Left renal cortex interstitium (tissue), 4 donors: Measurements from ENCODE around the gene FAM181A. TPM values are rescaled to one million over a fixed set of nuclear protein-coding genes. Genes with fewer than 3 reads are reported as not detected.

ENCODE experiments used
- DNase-seq, 4 donors: peaks; one replicate each; pipeline ENCODE4 v3.0.0-alpha.2; 2013; ENCODE audit warnings: low read depth in 4 of 4, low spot score in 2 of 4, missing footprints in 1 of 4
- polyA plus RNA-seq, 4 donors: library from polyadenylated mRNA; unstranded; fragments of 120-200 nt; gene quantifications; one replicate each; pipeline ENCODE4 v1.2.1, GENCODE V29; 2013; ENCODE audit not compliant: insufficient read length in 4 of 4

FAM181A gene
- polyA plus RNA-seq: under 1 TPM in 1 of 4 donors, not detected in 3; 0.09 TPM

DNA sequence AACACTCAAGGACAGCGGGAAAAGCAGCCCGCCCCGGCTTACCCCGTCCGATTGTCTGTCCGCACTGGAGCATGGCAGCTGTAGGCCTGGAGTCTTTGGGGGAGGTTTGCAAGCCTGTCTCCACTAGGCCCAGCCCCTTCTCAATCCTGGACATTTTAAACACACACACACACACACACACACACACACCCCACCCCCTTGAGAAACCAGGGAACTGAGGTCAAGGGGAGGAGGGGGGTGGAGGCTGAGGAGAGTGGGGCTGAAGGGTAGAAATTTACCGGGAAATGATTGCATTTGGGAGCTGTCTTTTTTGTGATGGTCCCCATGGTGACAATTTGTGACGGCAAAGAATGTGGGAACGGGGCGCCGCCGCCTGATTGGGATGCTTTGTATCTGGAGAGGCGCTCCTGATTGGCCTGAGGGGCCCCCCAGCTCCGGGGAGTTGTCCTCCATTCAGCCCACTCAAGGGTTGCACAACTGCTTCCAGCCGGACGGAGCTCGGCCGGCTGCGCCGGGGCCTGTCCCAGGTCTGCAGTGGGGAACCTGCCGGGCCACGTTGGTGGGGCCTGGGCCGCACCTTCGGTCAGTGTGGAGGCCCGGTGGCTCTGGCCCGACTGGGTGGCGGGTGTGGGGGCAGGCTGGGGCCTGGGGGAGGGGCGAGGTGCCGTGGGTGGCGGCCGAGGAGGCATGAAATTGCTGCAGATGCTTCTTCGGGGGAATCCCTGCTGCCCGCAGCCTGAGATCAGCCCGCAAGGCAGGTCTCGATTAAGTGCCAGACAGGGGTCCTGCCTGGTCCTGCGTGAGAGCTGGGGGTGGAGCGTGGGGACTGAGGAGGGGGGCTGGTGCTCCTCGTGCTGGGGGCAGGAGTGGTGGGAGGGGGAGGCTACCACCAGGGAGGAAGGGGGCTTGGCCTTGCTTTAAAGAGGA, at the start of gene FAM181A:
FAM181A (plus strand) TSS at position 472 of the 927 bp plus-strand sequence. CDS start 942 bp downstream, outside the sequence.
- DNase-seq: no peak

DNA sequence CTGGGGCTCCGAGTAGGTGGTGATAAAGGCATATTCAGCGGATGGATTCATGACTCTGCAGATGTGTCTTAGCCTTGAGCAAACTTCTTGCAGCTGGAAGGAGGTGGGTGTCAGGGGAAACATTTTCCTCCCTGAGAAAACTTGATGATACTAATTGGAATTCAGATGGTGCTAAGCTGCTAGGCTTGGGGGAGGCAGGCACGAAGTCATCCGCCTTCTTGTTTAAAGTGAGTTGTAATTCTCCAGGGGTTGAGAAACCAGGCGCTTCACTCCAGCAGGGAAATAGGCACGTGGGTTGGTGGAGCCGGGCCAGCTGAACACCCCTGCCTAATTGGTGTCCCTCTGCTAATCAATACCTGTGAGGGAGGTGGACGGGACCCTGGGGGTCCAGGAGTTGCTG, 48.9 kb upstream of the FAM181A start:
- no peak for DNase-seq

DNA sequence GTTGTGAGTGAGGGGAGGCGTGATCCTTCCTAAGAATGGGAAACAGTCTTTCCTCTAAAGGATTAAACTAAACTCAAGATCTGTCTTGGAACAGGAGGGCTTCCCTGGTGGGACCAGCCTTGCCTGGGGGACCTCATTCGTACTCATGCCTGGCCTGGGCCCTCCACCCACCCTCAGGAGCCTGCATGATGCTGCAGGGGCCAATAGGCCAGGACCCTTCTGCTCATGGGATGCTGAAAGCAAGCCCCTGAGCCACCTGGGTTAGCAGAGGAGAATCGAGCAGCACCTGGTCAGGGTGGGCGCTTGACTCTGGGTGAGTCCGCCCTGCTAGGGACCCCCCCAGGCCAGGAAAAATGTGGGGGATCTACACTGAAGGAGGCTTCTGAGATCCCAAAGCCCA, 48.3 kb upstream of the FAM181A start:
- DNase-seq: no peak

DNA sequence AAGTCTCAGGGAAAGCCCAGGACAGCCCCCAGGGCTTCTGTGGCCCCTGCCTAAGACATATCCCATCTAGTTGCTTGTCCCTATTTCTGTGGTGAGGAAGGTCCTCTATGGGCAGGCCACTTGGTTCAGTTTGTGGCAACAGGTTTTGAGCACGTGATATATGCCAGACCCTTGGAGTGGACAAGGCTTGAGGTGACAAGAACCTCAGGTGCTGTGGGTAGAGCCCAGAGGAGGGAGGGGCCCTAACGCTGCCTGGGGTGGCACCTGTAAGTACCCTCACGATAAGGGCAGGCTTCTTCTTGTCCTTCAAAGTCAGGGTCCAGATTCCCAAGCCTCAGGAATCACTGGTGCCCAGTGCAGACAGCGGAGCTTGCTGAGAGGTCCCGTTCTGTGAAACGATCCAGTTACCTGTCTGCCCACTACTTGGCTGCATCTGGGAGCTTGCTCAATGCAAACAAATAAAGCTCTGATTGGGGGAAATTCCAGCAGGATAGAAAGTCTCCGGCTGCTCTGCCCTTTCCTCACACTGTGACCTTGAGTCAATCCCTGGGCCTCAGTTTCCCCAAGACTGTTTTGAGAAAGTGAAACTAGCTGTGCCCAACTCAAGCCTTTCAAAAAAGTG, 47.7 kb upstream of the FAM181A start:
- DNase-seq: no peak

DNA sequence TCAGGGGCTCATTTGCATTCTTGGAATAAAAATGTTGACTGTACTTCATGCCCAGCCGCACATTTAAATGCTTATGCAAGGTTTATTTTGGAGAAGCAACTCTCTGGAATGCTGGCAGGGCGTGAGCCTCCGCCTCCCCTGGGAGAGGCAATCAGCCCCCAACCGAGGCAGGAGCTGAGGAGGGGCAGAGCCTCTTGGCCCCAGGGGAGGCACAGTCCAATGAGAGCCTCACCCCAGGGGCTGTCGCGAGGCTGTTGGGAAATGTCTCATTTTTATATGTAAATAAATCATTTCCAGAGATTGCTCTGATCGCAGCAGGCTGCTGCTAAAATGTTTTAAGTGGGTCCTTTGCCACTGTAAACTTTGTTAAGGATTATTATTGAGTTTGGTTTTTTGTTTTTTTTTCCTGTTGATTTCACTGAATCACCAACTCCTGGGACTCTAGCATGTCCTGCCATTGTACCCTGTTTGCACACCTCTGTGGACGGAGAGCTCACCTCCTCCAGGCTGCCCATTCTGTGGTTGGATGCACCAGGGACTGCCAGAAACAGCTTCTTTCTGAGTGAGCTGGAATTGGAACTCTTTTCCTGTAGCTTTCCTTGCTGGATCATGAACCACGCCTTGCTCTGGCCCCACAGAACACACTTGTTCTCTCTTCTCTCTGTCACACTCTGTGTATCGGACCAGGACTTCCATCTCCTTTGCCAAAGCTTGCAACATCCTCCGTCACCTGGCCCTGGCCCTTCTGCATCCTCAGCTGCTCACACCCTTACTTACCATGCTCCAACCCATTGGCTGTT, 46.9 kb upstream of the FAM181A start:
- DNase-seq: no peak

DNA sequence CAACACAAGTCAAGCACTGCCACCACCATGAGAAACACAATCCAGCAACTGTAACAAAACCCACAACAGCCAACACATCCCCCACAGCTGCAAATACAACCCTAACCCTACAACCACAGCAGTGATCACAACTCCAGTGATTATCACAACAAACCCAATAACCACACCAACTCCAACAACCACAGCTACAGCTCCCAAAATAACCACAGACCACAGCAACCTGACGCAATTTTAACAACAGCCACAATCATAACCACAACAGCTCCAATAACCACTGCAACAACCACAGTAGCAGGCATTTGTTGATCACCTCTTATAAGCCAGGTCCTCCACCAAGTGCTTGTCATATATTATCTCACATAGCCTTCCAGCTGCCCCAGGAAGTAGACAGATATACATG, 42.2 kb upstream of the FAM181A start:
- DNase-seq: no peak

DNA sequence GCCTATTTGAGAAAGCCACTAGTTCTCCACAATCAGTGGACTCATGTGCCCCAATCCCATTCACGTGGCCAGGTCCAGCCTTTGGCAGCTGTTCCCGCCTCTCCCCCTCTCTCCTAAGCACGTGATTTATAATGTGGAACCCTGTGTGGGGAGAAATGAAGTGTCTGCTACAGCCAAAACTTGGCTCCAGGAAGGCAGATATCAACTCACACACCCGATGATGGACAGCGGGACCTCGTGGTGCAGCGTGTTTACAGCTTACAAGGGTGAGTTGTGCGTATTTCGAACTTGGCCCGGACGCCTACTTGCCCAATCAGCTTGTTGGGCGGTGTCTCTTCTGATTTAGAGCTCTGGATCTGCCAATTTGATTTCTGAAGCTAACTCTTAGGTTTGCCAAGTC, 38.1 kb upstream of the FAM181A start:
- no peak for DNase-seq

DNA sequence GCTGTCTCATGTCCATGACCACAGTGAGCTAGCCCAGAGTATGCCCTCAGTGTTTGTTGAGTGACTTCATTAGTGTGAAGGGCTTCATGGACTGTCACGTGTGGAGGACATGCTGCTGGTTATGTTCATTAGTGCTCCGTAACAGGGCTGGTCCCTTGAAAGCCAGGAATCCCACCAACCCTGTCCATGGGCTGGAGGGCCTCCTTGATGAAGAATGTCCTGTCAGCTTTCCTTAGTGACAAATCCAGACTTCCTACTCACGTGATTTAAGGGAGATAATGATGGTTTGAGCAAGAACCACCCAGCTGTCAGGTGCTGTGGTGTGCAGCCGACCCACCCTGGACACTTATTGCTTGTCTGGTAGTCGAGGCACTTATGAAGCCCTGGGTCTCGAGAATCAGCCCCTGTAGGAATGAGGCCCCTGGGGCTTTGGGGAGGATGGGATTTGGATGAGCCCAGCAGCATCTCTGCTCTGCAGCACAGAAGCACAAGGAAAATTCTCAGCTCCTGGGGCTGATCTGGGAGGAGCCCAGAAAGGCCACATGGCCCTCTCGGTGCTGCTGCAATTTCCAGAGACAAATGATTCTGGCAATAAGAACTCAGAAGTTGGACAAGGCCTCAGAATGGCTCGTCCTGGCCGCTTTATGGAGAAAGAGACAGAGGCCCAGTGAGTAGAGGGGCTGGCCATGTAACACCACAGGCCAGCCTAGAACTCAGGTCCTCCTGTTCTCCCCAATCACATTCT, 37.2 kb upstream of the FAM181A start:
- no peak for DNase-seq

DNA sequence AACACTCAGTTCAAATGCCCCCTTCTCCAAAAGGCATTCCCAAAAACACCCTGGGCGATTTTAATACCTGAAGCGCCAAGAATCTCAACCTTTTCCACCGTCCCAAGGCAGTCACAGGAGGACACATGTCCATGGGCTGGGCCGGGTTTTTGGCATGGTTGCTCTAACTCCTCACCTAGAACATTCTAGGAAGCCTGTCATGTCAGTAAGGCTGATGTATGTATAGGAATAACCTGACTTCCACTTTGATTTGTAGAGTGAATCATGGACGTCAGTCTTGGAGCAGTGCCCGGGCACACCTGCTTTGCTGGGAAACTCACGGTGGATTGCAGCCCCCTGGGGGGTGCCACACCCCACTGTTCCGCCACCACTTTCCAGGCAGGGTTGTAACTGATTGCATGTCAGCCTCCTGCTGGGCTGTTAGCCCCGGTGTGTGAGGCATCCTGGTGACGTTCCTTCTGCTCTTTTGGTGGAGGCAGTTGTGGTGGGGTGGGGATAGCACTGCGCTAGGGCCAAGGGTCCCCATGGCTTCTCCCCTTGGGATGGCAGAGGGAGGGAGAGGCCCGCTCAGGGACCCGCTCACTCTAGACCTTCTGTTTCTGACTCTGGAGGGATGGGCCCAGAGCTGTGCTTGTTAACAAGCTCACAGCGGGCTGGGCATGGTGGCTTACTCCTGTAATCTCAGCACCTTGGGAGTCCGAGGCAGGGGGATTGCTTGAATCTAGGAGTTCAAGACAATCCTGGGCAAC, 35.2 kb upstream of the FAM181A start:
- DNase-seq: no peak

DNA sequence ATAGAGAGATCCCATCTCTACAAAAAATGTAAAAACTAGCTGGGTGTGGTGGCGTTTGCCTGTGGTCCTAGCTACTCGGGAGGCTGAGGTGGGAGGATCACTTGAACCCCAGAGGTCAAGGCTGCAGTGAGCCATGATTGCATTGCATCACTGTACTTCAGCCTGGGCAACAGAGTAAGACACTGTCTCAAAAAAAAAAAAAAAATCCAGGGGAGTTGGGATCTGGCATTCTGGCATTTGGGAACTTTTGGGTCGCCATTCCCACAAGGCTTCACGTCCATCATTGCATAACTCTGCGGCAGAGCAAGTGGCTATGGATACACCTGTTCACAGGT, 34.7 kb upstream of the FAM181A start:
- DNase-seq: no peak

DNA sequence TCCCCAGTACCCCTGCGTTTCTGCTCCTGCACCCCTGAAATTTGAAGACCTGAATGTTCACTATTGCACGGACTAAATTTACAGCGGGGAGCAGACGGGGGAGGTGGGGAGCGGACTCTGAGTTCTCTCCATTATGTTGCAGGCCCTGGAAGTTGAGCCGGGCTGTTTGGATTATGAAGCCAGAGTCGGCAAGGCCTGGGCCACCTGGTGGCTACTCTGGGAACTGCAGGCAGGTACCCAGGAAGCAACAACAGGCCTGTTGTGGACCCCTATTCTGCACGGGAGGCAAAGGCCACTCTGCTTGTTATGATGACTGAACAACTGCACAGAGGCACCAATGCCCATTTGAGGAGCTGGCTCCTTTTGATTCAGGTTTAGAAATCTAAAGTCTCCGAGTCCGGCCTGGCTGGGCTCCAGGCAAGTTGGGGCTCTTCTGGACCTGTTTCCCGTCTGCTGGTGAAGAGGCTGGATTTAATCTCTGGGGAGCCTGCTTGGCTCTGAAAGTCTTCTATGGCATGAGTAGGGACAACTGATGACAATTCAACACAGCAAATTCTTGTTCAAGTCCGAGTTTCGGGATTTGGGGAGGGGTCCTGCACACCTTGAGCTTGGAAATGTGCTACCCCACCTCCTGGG, 34.1 kb upstream of the FAM181A start:
- DNase-seq: peak in 3 of 4 donors; percentile 42 to 56 (median 50)

DNA sequence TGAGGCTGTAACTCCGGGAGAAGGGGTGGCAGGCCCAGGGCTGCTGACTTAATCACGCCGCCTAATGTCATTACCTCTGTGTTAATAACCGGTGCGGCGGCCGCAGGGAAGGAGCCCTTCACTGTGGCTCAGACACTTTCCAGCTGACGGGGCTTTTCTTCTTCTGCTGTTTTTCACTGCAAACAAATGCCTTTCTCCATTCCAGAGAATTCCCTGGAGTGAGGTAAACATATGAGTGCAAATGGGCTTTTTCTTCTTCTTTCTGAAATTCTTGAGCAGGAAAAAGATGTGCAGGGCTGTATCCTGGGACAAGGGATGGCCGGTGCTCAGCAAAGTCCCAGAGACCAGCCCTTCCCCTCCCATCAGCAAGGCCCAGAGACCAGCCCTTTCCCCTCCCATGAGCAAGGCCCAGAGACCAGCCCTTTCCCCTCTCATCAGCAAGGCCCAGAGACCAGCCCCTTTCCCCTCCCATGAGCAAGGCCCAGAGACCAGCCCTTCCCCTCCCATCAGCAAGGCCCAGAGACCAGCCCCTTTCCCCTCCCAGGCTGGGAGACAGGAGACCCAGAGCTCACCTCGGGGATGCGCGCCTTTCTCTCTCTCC, 33.4 kb upstream of the FAM181A start:
- DNase-seq: no peak

DNA sequence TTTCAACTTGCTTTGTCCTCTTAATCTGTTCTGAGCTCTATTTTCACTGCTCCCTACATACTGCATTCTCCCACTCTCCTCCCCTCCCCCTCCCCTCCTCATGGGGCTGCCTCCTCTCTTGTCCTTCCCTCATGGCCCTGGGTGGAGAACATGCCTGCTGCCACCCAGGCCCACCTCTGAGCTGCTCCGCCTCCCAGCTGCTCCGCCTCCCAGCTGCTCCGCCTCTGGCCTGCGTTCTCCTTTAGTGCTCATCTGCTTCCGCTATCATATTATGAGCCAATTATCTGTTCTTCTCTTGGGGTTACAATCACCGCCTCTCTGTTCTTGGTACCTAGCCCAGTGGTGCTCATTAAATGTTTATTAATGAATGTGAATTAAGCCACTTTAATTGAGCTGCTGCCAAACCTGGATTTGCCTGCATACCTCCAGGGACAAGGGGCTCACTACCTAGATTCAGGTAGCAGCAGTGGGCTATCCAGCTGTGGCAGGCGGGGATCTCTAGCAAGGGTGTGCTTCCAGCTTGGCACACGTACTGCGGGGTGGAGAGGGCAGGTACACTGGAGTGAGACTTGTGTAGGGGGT, 32.0 kb upstream of the FAM181A start:
- no peak for DNase-seq

DNA sequence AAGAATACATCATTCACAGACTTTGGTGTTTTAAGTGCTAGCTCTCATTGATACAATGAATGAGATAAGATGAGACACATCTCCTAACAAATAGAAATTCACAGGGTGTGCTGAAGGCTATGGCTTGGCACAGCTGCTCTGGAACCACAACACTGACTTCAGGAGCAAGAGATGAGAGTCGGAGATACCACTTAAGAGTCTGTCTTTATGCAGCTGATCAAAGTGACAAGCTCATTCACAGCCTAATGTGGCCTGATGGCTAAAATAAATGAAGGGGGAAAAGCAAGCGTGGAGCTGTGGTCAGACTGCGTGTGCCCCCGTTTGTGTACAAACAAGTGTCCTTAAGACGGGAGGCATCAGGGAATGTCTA, 29.7 kb upstream of the FAM181A start:
- DNase-seq: no peak

DNA sequence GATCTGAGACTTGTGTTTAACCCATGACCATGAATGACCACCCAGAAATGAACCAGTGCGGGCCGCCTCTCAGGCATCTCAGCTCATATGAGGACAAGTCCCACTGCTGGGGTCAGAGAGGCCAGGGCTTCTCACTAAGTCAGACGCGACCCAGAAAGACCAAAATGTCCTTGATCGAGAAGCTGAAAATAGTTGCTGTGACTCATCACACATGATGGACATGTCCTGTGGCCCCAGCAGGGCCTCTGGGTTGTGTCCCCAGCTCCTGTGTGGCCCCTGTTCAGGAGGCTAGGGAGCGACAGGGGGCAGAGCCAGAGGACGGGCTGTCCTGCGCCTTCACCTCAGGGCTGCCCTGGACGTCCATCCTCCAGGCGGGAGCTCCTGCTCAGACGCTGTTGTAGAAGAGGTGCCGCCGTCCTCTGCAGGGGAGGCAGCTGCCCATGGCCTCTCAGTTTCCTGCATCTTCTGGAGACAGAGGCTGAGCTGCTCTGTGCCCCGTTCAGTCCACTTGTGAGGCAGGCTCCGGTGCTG, 29.0 kb upstream of the FAM181A start:
- DNase-seq: no peak

DNA sequence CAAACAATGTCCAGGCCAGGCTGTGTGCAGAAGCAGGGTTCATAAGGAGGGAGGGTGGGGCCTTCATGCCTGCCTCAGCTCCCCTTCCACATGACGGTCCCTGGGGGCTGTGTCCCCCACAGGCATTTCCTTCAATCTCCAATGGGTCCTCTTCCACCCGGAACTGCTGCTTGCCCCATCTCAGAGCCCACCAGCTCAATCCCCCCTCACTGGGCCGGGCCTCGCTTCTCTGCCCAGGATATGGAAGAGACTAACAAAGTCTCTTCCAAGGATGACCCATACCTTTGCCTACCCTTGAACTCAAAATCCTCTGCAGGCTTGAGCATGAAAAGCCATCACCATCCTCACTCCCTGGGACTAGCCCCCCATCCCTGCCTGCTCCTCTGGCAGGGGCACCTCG, 28.4 kb upstream of the FAM181A start:
- DNase-seq: no peak

DNA sequence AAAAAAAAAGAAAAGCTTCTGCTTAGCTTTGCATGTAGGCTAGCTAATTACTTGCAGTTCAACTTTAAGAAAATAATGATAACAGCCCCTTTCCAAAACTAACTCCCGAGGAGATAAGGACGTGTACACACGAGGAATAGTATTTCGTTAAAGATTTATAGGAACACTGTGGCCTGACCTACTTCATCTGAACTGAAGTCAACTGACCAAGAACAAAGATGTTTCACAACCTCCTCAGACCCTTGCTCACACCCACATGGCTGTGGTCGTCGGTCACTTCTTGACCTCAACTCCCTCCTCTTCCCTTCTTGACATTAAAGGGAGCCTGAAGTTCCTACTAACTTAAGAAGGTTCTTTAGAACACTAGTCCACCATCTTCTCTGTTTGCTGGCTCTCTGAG, 25.3 kb upstream of the FAM181A start:
- no peak for DNase-seq

DNA sequence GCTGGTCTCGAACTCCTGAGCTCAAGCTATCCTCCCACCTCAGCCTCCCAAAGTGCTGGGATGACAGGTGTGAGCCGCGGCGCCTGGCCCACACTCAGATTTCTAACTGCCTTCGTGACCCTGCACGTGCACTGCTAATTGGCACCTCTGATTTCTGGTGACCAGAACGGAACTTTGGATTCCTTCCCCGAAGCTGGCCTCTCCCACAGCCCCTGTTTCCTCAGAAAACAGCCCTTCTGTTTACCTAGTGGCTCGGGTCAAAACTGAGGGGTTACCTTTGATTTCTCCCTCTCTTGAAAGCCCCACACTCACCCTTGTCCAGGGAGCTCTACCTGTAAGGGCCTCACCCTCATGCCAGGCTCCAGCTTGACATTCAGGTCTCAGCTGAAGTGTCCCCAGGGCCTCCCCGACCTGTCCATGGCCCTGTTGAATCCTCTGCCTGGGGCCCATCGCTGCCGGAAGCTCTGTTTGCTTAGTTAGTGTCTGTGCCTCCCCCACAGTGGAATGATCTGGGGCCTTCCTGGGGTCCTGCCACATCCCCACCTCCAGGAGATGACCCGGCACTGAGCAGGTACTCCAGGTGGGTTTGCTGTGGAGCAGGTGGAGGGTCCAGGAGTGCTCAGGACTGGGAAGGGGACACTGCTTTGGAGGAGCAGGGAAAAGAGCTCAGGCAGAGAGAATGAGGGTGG, 24.4 kb upstream of the FAM181A start:
- DNase-seq: no peak
